Measurements from ENCODE around the gene PON2. TPM values are rescaled to one million over a fixed set of nuclear protein-coding genes. Genes with fewer than 3 reads are reported as not detected.
A peak's percentile ranks its signal among the peaks of the same experiment; 100 is the strongest.
"Not testable (repeated sequence)": the region's sequence is repeated elsewhere in the genome, so short reads cannot be mapped to it uniquely, and the experiment has no call there.

The PON2 gene
- total RNA-seq: 50.5 TPM

DNA sequence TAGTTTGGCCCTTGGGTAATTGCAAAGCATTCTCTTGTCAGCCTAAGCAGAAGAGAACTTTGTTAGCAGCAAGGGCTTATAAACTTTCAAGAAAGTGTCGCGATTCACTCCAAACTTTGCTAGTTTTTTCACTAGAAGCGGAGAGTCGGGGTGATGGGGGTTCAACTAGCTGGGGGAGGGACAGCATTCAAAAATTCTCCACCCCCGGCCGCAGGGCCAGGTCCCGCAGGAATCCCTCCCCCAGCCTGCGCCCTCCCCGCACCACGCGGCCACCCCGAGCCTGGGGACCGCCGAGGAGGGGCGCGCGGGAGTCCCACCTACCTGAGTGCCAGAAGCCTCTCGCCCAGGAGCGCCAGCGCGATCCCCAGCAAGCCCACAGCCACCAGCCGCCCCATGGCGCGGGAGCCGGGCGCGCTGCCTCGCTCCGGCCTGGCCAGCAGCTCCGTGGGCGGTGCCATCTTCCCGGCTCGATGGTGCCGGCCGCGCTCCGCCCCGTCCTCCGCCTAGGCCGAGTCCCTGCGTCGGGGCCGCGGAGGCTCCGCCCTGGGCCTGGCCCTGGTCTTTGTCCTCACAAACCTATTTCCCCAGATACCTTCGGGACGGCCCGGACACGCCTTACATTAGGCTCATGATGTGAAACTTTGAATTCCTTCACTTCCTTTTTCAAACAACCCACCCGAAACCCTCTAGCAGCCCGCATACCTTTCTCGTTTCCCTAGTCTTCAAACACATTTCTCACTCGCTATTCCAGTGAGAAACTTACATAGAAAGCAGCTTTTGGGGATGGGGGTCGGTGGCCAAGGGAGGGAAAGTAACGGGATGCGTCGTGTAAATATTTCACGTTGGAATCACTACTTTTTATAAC lies at the start of gene PON2:
TSS of gene PON2 (minus strand) at position 472 of the 865 bp plus-strand sequence. CDS start at position 395, 77 bp downstream.
- DNase-seq: peak; percentile 37

DNA sequence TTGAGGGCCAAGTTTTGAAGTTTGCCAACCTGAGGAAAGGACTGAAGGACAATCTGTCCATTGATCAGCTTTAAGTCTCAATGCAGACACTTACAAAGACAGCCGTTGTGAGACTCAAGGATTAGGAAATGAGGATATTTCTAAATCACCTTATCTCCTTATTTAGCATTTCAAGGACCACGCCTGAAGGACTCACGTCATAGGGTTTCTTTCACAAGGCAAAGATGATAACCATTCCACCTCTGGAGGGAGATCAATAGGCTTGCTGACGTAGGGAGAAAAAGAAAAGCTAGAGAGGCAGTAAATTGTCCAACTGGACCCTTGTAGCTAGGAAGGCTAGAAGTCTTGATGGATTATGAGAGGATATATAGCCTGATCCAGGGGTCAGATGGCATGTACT lies 47.6 kb upstream of the PON2 start:
- DNase-seq: no peak

DNA sequence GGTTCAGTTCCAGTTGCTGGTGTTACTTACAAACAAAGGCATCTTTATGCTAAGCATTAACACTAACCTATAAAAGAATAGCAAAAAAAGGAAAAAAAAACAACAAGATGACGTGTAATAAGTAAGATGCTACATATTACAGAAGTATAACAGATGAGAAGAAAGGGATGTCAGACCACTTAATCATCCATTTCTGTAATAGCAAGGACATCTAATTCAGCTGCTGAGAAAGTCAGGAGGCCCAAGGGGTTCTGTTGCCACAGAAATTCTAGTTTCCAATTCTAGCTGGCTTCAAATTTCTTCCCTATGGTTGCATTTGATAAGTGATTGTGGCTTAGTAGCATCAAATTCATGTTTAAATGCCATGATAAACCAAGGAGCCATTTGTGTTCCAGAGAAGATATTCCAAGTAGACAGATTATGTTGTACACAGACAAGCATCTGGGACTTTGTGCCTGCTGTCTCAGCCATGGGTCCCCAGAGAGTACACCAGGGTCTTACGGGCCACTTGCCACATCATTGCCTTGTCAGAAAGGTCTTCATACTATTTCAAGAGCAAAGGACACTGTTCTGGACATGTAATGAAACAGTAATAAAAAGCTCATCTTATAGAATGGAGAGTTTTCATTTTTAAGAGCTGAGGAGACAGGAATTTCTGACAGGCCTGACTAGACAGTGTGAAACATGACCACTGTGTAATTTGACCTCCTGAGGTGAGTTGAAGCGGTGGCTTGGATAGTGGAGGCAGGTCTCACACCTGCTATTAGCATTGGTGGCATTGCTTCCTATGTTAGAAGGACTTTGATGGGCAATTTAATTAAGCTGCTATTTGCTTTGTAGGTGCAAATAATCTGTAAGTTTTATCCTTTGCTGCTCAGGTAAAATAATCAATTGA lies 46.7 kb upstream of the PON2 start:
- DNase-seq: no peak

DNA sequence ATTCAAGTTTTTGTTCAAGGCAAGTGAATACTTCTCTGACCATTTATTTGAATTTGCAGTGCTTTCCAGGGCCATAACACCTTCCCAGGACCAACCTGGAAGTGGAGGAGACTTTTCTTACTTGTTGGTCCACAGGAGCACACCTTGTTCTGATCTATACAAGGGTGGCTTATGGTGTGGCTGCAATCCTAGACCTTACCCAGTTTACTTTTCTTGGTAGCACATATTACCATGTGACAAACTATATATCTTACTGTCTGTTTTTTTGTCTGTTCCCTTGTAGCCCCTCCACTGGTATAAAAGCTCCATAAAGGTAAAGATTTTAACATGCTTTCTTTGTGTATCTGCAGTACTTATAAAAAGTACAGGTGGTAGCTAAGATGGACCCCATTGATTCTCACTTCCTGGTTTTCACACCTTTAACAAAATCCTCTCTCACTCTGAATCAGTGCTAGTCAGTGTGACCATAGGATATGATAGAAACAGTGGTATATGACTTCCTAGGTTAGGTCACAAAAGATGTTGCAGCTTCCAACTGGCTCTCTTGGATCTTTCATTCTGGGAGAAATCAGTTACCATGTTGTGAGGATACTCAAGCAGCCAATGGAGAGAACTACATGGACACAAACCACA lies 45.3 kb upstream of the PON2 start:
- no peak for DNase-seq

DNA sequence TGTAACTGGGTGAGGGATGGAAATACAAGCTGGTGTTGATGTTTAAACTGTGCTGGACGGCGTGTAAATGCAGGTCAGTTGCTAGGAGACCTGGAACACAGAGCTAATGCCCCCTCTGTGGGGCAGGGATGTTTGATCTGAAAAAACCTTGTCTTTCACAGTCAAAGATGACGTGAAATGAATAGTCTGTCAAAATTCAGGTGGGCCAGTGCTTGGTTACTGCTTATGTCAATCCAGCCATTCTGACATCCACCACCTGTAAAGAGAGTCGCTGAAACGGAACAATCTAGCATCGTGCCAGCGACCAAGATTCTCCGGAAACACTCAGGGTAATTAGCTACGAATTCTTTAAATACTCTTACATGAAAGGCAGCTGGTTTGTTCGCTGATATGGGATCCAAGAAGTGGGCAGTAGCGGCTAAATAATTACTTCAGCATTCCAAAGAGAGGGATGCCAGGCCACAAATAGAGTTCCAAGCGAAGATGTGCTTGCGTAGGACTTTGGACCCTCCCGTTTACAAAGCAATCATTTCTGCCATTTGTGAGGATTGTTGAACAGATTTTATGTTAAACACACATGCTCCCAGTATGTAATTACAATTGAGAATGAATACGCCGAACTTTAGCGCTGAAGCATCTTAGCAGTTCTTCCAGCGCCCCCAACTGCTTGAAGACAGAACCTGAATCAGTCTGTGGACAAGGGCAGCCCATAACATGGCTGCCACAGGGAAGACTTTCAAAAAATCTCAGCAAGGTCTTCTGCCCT lies 43.6 kb upstream of the PON2 start:
- no peak for DNase-seq

DNA sequence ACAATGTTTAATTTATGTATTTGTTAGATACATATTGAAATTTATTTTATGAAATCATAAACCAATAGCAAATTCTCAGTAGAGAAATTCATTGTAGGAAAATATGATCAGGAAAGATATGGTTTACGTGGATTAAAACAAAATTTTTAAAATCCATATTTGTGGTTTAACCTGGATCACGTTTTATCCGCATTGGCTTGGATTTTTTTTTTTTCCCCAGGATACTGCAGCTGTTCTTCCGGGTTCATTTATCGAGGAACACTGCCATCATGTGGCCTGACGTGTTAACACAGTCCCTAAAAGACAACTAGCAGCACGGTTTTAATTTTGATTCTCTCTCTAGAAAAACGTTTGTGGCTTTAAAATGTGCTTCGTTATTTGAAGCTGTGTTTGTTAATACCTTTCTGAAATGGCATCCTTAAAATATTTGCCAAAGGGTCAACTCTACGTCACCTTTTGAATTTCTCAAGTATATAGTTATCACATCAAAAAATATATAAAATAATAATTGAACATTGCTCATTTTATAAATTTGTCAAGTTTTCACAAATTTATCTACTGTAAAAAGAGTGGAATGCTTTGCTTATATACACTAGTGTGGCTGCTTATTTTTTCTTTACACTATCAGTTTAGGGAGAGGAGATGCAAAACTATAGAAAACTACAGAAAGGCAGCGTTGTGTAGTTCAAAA lies 42.2 kb upstream of the PON2 start:
- DNase-seq: peak; percentile 20

DNA sequence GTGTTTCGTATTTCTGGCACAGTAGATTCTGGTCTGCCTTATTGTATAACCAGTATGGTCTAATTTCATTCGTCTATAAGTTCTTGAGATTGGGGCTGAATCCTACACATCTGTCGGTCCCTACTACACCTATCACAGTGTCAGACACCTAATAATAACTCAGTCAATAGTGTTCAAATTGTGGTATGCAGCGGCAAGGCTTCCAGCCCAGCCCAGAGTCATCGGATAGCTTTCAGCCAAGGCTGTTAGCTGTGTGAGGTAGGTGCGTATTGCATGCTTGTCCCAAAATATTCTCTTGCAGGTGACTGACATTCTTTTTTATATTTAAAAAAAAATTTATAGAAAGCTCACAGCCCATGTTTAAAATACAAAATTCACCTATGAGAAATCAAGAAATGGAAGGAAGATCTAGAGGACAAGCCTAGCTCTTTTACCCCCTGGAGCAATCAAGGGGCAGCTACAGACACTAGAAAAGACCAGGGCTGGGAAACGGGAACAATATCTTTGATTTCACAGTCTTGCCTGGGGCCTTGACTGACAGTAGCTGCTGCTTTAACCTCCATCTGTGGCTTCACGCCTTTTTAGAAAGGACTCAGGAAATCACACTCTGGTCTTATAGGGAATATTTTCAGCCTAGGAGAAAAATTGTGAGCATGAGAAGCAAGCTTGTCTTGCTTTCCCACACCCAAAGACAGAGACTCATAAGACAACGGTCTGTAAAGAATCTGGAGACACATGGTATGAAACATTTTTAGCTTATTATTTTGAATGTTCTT lies 41.4 kb upstream of the PON2 start:
- DNase-seq: no peak

DNA sequence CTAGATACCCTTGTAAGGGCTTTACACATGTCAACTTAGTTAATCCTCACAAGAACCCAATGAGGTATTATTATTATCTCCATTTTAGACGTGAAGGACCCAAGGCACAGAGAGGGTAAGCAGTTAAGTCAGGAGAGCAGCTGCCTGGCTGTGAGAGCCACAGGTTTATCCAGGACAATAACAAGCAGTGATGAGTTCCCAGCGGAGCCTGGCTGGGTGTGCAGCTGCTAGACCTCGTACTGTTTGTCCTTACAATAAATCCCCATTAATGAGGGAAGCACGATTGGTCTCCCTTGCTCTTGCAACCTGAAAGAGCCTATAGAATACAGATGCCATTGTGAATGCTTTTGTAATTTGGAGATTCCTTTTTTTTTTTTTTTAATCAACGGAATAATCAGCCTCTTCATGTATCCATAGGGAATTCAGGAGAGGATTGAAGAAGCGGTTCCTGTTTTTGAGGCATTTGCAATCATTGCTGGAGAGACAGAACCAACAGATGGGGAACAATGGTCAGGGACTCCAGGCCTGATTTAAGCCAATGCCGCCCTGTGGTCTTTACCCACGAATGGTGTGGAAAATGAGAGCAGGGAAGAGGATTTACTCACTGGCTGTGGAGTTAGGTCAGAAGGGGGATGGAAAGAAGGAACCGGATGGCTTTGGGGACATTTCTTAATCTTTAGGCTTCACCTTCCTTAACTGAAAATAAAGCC lies 38.6 kb upstream of the PON2 start:
- no peak for DNase-seq

DNA sequence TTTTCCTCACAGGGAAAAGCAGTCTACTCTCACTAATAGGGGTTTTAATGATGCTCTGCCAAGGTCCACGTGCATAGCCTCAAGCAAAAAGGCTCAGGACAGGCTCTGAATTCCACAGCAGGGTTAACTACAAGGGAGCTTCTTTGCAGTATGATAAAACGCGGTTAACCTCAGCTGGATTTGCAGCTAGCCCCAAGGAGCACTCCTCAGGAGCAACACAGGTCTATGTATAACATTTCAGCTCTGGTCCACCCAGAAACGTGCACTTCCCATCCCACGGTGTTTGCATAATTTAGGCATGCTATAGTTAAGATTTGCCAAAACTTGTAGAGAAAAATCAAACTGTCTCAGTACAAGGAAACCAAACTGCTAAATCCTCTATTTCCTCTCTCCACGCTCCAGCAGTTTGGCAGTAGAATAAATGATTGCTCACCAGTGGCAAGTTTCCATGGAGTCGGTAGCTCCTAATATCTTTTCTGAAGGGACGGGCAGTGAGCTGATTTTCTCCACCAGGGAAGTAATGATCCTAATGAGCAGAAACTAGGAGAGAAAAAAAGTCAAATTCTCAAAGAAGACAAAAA lies 37.8 kb upstream of the PON2 start:
- DNase-seq: no peak

DNA sequence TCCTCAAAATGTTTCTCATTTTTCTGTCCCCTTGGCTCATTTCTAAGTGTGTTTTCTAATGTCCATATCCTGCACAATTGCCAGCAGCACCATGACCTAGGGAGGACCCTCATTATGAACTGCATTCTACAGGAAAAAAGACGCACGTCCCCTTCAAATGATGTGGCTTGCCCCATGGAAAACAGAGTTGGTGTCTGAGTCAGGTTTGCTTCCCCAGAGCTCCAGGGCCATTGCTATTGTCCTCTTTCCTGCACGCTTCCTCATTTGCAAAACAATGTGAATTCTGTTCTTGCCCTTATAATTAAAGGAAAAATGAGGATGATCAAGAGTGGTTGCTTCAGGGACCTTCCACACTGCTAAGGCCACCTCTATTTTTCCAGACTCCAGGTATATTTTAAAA lies 36.2 kb upstream of the PON2 start:
- no peak for DNase-seq

DNA sequence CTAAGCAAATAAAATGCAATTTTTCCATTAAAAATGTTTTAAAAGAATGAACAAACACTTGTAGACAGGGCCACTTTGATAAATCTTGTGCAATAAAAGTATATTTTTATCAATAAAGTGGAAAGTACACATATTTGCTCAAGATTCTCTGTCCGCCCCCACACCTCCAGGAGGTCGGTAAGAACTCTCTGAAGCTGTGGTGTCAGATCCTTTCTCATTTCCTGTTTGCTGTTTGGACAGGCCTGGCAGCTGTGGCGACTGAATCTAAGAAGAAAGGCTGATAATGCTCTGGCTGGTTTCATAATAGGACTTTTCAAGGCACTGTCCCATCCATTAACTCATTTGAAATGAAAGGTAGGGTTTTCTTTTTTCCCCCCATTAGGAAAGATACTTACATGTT lies 35.6 kb upstream of the PON2 start:
- no peak for DNase-seq

DNA sequence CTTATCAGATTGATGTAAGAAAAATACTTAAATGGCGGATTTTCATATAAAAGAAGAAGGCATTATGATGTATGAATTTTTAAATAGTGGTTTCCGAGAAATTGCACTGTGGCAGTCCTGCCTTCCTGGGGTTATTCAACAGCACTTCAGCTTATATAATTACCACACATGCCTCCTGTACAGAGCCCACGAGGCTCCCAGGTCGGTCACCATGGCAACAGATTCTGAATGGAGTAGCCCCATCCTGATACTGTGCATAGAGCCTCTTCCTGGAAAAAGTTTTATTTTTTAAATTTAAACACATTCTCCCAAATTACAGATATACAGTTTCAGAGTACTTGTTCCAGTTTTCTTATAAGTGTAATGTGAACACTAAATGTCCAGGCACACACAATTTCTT lies 35.0 kb upstream of the PON2 start:
- no peak for DNase-seq

DNA sequence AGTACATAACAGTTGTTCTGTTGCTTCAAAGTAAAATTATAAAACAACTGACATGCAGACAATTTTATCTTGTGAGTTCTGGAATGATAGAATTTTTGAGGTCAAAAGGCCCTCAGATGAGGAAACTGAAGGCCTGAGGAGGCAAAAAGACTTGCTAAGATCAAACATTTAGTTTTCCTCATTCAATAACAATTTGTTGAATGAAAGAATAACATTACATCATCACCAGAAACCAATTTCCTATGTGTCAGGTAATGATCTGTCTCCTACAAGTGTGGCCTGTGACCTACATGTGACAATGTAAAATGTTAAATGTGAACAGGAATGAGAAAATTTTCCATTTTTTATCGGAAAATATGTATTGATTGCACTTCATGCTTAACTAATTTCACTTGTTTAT lies 34.4 kb upstream of the PON2 start:
- no peak for DNase-seq

DNA sequence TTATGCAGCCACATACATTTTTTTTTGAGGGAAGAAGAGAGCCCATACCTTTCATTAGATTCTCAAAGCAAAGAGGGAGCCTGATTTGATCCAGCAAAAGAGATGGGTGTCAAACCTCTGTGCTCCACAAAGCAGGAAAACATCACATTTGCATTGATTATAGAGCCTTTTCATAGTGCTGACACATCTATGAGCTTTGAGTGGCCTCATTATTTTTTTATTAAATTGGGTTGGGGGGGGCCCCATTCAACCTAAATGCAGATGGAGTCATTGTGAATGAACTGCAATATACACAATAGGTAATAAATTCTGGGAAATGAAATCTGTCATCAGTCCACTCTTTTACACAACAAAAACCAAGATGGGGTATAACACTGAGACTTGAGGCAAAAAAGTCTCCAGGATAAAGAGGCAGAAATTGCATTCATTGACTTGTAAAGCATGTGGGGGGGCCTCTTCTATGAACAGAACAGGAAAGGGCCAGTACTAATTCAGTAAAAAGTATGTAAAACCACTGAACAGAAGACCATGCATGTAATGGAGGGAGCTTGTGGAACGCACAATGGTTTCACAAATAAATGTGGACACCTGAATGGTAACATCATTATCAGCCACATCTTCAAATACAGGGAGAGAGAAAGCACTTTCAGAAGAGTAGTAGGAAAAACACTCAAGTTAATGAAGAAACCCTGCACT lies 33.2 kb upstream of the PON2 start:
- no peak for DNase-seq

DNA sequence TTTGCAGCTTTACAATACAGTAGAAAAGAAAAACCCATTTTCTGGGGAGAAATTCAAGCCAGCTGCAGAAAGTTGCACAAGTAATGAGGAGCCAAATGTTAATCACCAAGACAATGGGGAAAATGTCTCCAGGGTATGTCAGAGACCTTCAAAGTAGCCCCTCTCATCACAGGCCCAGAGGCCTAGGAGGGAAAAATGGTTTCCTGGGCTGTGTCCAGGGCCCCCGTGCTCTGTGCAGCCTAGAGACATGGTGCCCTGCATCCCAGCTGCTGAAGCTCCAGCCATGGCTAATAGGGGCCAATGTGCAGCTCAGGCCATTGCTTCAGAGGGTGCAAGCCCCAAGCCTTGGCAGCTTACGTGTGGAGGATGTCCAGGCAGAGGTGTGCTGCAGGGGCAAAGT lies 25.8 kb upstream of the PON2 start:
- not testable (repeated sequence) for DNase-seq

DNA sequence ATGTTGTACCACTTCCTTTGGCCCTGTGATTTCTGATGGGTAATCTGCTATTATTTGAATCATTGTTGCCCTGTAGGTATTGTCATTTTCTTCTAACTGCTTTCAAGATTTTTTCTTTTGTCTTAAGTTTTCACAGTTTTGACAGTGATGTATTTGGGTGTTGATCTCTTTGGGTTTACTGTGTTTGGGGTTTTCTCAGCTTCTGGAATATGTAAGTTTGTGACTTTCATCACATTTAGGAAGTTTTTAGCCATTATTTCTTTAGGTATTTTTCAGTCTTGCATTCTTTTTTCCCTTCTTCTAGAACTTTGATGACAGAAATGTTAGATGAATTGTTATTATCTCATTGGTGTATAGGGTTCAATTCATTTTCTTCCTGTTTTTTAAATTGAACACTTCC lies 23.1 kb upstream of the PON2 start:
- DNase-seq: no peak

DNA sequence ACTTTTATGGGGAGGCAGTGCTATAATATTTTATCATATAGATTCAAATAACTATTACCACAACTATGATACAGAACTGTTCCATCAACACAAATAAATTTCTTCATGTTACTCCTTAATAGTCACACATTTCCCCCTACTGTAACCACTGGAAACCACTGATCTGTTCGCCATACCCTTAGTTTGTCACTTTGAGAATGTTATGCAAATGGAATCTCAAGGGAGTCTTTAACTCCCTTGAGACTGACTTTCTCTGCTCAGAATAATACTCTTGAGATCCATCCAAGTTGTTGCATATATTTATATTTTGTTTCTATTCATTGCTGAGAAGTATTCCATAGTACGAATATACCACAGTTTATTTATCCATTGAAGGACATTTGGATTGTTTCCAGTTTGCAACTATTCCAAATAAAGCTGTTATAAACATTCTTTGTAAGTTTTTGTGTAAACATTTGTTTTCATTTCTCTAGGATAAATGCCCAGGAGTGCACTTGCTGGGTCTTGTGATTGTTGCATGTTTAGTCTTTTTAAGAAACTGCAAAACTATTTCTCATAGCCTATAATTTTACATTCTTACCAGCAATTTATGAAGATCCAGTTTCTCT lies 19.7 kb upstream of the PON2 start:
- no peak for DNase-seq

DNA sequence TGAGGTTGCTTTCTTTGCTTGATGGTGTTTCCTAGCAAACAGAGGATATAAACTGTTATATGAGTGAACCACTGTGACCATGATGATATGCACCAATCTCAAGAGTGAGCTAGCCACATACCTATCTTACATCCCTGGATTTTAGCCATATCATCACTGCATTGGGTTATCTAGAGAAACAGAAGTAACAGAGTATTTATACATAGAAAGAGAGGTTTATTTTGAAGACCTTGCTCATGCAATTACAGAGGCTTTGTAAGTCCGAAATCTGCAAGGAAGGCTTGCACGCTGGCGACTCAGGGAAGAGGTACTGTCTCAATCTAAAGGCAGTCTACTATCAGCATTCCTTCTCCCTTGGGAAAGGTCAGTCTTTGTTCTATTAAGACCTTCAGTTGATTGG lies 11.8 kb upstream of the PON2 start:
- no peak for DNase-seq

DNA sequence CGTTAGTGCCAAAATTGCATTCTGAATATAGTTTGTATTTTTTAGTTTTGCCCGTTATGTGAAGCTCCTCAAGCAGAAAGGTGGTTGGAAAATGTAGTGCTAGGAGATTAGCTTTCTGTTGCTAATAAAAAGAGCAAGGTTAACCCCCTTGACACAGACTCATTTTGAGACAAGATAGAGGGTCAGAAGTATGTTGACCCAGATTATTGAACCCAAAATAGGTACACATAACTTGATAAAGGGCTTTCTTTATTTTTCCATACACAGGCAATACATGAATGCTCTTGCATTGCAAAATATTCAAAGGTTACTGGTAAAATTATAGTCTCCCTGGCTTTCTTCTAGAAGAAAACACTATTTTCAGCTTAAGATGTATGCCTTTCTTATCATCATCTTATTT lies 10.0 kb upstream of the PON2 start:
- no peak for DNase-seq
